HepG2 (cell line): Measurements from ENCODE around the gene ADRA2A. TPM values are rescaled to one million over a fixed set of nuclear protein-coding genes. Genes with fewer than 3 reads are reported as not detected.

Experiments
- ATAC-seq: fragments of 200-7000 bp; cut with Tn5 transposase; 3 replicates; pipeline ENCODE4 v1.9.1; 2020; ENCODE audit warnings: mild to moderate bottlenecking, moderate library complexity
- BruUV-seq: library from RNA; stranded (reverse); fragments of 400-500 nt; replicated peaks from 2 replicates; lab custom pipeline; 2021; lab: Mats Ljungman, UMichigan
- CTCF ChIA-PET: fragments of 300-600 bp; formaldehyde crosslinking; extraction: SDS; loops from one replicate; lab custom pipeline; 2021; ENCODE audit warnings: low total read pairs, inconsistent platforms, low intra/inter-chr PET ratio; lab: Yijun Ruan, JAX
- POLR2A ChIA-PET: fragments of 350-600 bp; sonication (Branson Sonifier 250); formaldehyde crosslinking; loops from one replicate; lab custom pipeline; 2020; ENCODE audit warnings: antibody characterized with exemption, inconsistent platforms; lab: Yijun Ruan, JAX
- DNase-seq: peaks from one replicate; pipeline ENCODE4 v3.0.0-alpha.2; 2015; ENCODE audit warnings: low spot score
- FAIRE-seq: peaks from 3 replicates; lab custom pipeline; 2011; peaks lifted over from hg19 to GRCh38; lab: Jason Lieb, UNC
- H2AFZ ChIP-seq: one replicate; pipeline ENCODE4 v1.6.1; 2011; ENCODE audit warnings: low read length, inconsistent platforms
- H3K27ac ChIP-seq: fragments of 300-600 bp; 3 replicates; pipeline ENCODE4 v1.8.0; 2011; ENCODE audit warnings: mixed run types, mild to moderate bottlenecking, mixed read lengths, low read length, inconsistent platforms; ENCODE audit not compliant: insufficient read depth; ENCODE audit errors: extremely low read length
- H3K27me3 ChIP-seq, 2 experiments: fragments of 200-600 bp in 1 of 2; 2 replicates in 1 of 2; 3 replicates in 1 of 2; pipeline versions ENCODE4 v1.6.0 to v1.8.0; 2011; ENCODE audit warnings: low read length in 2 of 2, mild to moderate bottlenecking in 2 of 2, moderate library complexity in 2 of 2, inconsistent platforms in 1 of 2; ENCODE audit not compliant: insufficient read depth in 2 of 2, control insufficient read depth in 1 of 2
- H3K36me3 ChIP-seq, 2 experiments: fragments of 200-600 bp in 1 of 2; replicated peaks in 1 of 2; 2 replicates in 1 of 2; 3 replicates in 1 of 2; pipeline versions ENCODE4 v1.5.1 to v1.8.0; 2011; ENCODE audit warnings: low read length in 2 of 2, inconsistent platforms in 1 of 2; ENCODE audit not compliant: insufficient read depth in 2 of 2, control insufficient read depth in 1 of 2
- H3K4me1 ChIP-seq: 2 replicates; pipeline ENCODE4 v1.5.1; 2012; ENCODE audit warnings: low read length, inconsistent platforms; ENCODE audit not compliant: insufficient read depth
- H3K4me2 ChIP-seq: 2 replicates; pipeline ENCODE4 v1.6.0; 2011; ENCODE audit warnings: low read depth, low read length, inconsistent platforms
- H3K4me3 ChIP-seq, 3 experiments: fragments of 200-600 bp in 1 of 3; sonication (generic), shearing (Covaris generic) in 1 of 3; replicated peaks in 1 of 3; 2 replicates each; pipeline ENCODE4 v1.5.1; 2011 to 2016; ENCODE audit warnings: low read length in 3 of 3, inconsistent platforms in 2 of 3, low read depth in 2 of 3, mild to moderate bottlenecking in 2 of 3, control low read depth in 1 of 3, mixed read lengths in 1 of 3; ENCODE audit not compliant: insufficient read depth in 1 of 3
- H3K79me2 ChIP-seq: one replicate; pipeline ENCODE4 v1.6.1; 2011; ENCODE audit warnings: low read length, inconsistent platforms; ENCODE audit not compliant: insufficient read depth
- H3K9ac ChIP-seq: 2 replicates; pipeline ENCODE4 v1.6.0; 2011; ENCODE audit warnings: mild to moderate bottlenecking, low read depth, low read length, inconsistent platforms; ENCODE audit not compliant: insufficient read depth
- H3K9me3 ChIP-seq: 2 replicates; pipeline ENCODE4 v1.5.1; 2012; ENCODE audit warnings: mild to moderate bottlenecking, low read length
- H4K20me1 ChIP-seq: 2 replicates; pipeline ENCODE4 v1.6.0; 2011; ENCODE audit warnings: inconsistent platforms, mild to moderate bottlenecking, low read length, moderate library complexity; ENCODE audit not compliant: insufficient read depth
- FOSL1 ChIP-seq: sonication (generic); formaldehyde crosslinking; IDR thresholded peaks from 2 replicates; pipeline ENCODE4 v1.9.0; 2021; ENCODE audit warnings: missing genetic modification reagents, borderline replicate concordance
- FOXC1 ChIP-seq: sonication (generic); formaldehyde crosslinking; IDR thresholded peaks from 2 replicates; pipeline ENCODE4 v1.8.0; 2022; ENCODE audit warnings: mild to moderate bottlenecking, missing genetic modification reagents, borderline replicate concordance
- KLF11 ChIP-seq: IDR thresholded peaks from 2 replicates; pipeline ENCODE4 v1.6.1; 2016; ENCODE audit warnings: missing compliant biosample characterization
- KLF13 ChIP-seq: sonication (generic); formaldehyde crosslinking; IDR thresholded peaks from 2 replicates; pipeline ENCODE4 v1.4.0; 2020; ENCODE audit warnings: mild to moderate bottlenecking, missing genetic modification reagents
- NFIB ChIP-seq: sonication (generic); formaldehyde crosslinking; IDR thresholded peaks from 2 replicates; pipeline ENCODE4 v1.9.0; 2021; ENCODE audit warnings: missing genetic modification reagents, mild to moderate bottlenecking, borderline replicate concordance
- RBM22 ChIP-seq: fragments of 200-400 bp; formaldehyde crosslinking; optimal IDR thresholded peaks from 2 replicates; pipeline ENCODE3; 2017; ENCODE audit warnings: mild to moderate bottlenecking, low read length, moderate library complexity
- ZFP36L1 ChIP-seq: sonication (generic); formaldehyde crosslinking; IDR thresholded peaks from 2 replicates; pipeline ENCODE4 v1.8.0; 2022; ENCODE audit warnings: mild to moderate bottlenecking, missing genetic modification reagents, moderate library complexity
- ZNF292 ChIP-seq: sonication (generic); formaldehyde crosslinking; IDR thresholded peaks from 2 replicates; pipeline ENCODE4 v1.8.1; 2022; ENCODE audit warnings: mild to moderate bottlenecking, low read depth, missing genetic modification reagents, borderline replicate concordance
- ZNF724P ChIP-seq: sonication (generic); formaldehyde crosslinking; IDR thresholded peaks from 2 replicates; pipeline ENCODE4 v1.8.0; 2022; ENCODE audit warnings: missing genetic modification reagents, borderline replicate concordance
- ZSCAN31 ChIP-seq: sonication (generic); formaldehyde crosslinking; IDR thresholded peaks from 2 replicates; pipeline ENCODE4 v1.5.0; 2020; ENCODE audit warnings: low read depth, mild to moderate bottlenecking, missing genetic modification reagents
- WGBS: methylation state at CpG from one replicate; pipeline ENCODE4 v1.1.6; 2017; ENCODE audit warnings: low lambda C conversion rate; 5-methylcytosine and 5-hydroxymethylcytosine counted together
- in situ Hi-C: cut with HindIII; loops from 2 replicates; pipeline ENCODE4 v1.10.0; 2017; ENCODE audit warnings: low pct_unique_long_range_greater_than_20kb; ENCODE audit not compliant: extremely low pct_ligation_motif_present
- intact Hi-C: fragments of 100-400 bp; cut with micrococcal nuclease; formaldehyde crosslinking; loops from one replicate; pipeline ENCODE4 v1.10.0; 2022; ENCODE audit not compliant: unreplicated experiment
- polyA plus RNA-seq, 8 experiments: library from polyadenylated mRNA; depleted of rRNA in 3 of 8; stranded (reverse) in 7 of 8; unstranded in 1 of 8; fragments of >200 nt; fragmentation: Illumina TruSeq in 4 of 8; extraction: Trizol in 4 of 8; gene quantifications; 2 replicates each; pipeline versions ENCODE4 v1.2.1 to v1.2.3, GENCODE V29; 2011 to 2016; ENCODE audit warnings: low read depth in 4 of 8, missing spikeins in 1 of 8, mixed read lengths in 1 of 8; ENCODE audit not compliant: insufficient read depth in 1 of 8
- total RNA-seq, 5 experiments: library from RNA; depleted of rRNA; stranded (reverse); fragments of >200 nt; fragmentation: Illumina TruSeq; extraction: Trizol; gene quantifications; 2 replicates each; pipeline ENCODE4 v1.2.3, GENCODE V29; 2016; ENCODE audit warnings: low read depth in 1 of 5
- TF ChIP-seq, protein P1 (sequence below): sonication (generic); formaldehyde crosslinking; IDR thresholded peaks from 2 replicates; pipeline ENCODE4 v1.4.0; 2020; ENCODE audit warnings: missing genetic modification reagents
- TF ChIP-seq, protein P2 (sequence below): fragments of 450-650 bp; IDR thresholded peaks from 2 replicates; pipeline ENCODE4 v1.6.1; 2017; ENCODE audit warnings: mild to moderate bottlenecking

The ADRA2A gene
- total and polyA plus RNA-seq, 2 of the 13 experiments (the other 11 are each of a cell fraction or from before 2014, with no cell fraction given): 0.01 TPM; not detected in 1

- Histone ChIP-seq H3K9ac (no peak overlapping the region), H3K27ac (no peak overlapping the region), H3K27me3 (peaks cover 7 to 26% of the 10 kb centered on the region in 2 experiments), H2AFZ (no peak overlapping the region), H3K4me3 (peak overlapping the region; percentile 12 to 70 (median 47); a peak in 5 of 6 replicates), H3K4me1 (no peaks in the 10 kb centered on the region), H4K20me1 (no peaks in the 10 kb centered on the region), H3K79me2 (no peaks in the 10 kb centered on the region), H3K36me3 (no peaks in the 10 kb centered on the region), H3K9me3 (no peaks in the 10 kb centered on the region), H3K4me2 (peak overlapping the region; percentile 69)
- CTCF ChIA-PET: interaction anchor here (0.9 to 1.9 kb wide), 3 partner anchors 132 to 522 kb away, joined by 3 to 11 read pairs (median 5); no protein-coding TSS in a partner anchor
- peak; percentile 4 for FAIRE-seq
- POLR2A ChIA-PET: no interaction called here
- WGBS: 18% methylated on average over 18 of the region's 39 CpGs
- BruUV-seq: no TSS peak
- in situ Hi-C loops (loop anchor here (25.0 kb wide), 1 partner anchor 1236 kb away; no protein-coding TSS in a partner anchor), intact Hi-C loops (no loop called here)
- ATAC-seq: peak; percentile 93
- DNase-seq: no peak
- TF ChIP-seq ZNF724P (CRISPR knock-in tag) (0 out of 2 replicates have a peak, but pooled peaks have one; percentile 56), NFIB (CRISPR knock-in tag) (no peak), KLF13 (CRISPR knock-in tag) (no peak), ZFP36L1 (CRISPR knock-in tag) (no peak), KLF11 (CRISPR knock-in tag) (no peak), ZSCAN31 (no peak), RBM22 (no peak), FOSL1 (CRISPR knock-in tag) (no peak), ZNF292 (CRISPR knock-in tag) (no peak), FOXC1 (CRISPR knock-in tag) (no peak)
- TF ChIP-seq, protein P1, sequence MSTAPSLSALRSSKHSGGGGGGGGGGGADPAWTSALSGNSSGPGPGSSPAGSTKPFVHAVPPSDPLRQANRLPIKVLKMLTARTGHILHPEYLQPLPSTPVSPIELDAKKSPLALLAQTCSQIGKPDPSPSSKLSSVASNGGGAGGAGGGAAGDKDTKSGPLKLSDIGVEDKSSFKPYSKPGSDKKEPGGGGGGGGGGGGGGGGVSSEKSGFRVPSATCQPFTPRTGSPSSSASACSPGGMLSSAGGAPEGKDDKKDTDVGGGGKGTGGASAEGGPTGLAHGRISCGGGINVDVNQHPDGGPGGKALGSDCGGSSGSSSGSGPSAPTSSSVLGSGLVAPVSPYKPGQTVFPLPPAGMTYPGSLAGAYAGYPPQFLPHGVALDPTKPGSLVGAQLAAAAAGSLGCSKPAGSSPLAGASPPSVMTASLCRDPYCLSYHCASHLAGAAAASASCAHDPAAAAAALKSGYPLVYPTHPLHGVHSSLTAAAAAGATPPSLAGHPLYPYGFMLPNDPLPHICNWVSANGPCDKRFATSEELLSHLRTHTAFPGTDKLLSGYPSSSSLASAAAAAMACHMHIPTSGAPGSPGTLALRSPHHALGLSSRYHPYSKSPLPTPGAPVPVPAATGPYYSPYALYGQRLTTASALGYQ (CRISPR knock-in tag): no peak
- TF ChIP-seq, protein P2, sequence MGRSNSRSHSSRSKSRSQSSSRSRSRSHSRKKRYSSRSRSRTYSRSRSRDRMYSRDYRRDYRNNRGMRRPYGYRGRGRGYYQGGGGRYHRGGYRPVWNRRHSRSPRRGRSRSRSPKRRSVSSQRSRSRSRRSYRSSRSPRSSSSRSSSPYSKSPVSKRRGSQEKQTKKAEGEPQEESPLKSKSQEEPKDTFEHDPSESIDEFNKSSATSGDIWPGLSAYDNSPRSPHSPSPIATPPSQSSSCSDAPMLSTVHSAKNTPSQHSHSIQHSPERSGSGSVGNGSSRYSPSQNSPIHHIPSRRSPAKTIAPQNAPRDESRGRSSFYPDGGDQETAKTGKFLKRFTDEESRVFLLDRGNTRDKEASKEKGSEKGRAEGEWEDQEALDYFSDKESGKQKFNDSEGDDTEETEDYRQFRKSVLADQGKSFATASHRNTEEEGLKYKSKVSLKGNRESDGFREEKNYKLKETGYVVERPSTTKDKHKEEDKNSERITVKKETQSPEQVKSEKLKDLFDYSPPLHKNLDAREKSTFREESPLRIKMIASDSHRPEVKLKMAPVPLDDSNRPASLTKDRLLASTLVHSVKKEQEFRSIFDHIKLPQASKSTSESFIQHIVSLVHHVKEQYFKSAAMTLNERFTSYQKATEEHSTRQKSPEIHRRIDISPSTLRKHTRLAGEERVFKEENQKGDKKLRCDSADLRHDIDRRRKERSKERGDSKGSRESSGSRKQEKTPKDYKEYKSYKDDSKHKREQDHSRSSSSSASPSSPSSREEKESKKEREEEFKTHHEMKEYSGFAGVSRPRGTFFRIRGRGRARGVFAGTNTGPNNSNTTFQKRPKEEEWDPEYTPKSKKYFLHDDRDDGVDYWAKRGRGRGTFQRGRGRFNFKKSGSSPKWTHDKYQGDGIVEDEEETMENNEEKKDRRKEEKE: no peak
Measured at GRCh38 chr10:111076191-111076681, 593 bp upstream of the ADRA2A start.
